OCI-LY1 (cell line): ENCODE data around the gene PABPN1L.

Experiments
- H2AFZ ChIP-seq: fragments of 200-600 bp; sonication (generic), shearing (Covaris generic); 2 replicates; pipeline ENCODE4 v1.6.0; 2014; ENCODE audit warnings: antibody characterized with exemption, mild to moderate bottlenecking, low read length
- H3F3A ChIP-seq: fragments of 200-600 bp; sonication (generic), shearing (Covaris generic); 2 replicates; pipeline ENCODE4 v1.6.0; 2014; ENCODE audit warnings: mild to moderate bottlenecking, antibody characterized with exemption, low read length, moderate library complexity; ENCODE audit not compliant: insufficient read depth
- H3K27ac ChIP-seq: fragments of 200-600 bp; sonication (generic); 2 replicates; pipeline ENCODE4 v1.5.1; 2014; ENCODE audit warnings: low read length, mixed run types, mild to moderate bottlenecking, low read depth; ENCODE audit not compliant: poor library complexity, severe bottlenecking
- H3K27me3 ChIP-seq: fragments of 200-600 bp; sonication (generic); 2 replicates; pipeline ENCODE4 v1.6.0; 2014; ENCODE audit warnings: antibody characterized with exemption, mild to moderate bottlenecking, low read length, moderate library complexity; ENCODE audit not compliant: insufficient read depth
- H3K36me3 ChIP-seq: fragments of 200-600 bp; sonication (generic); 2 replicates; pipeline ENCODE4 v1.6.1; 2014; ENCODE audit warnings: mild to moderate bottlenecking, antibody characterized with exemption, low read length, moderate library complexity, mixed read lengths; ENCODE audit not compliant: insufficient read depth
- H3K4me1 ChIP-seq: fragments of 200-600 bp; sonication (generic); 2 replicates; pipeline ENCODE4 v1.5.1; 2014; ENCODE audit warnings: mild to moderate bottlenecking, low read length, moderate library complexity; ENCODE audit not compliant: insufficient read depth, severe bottlenecking
- H3K4me2 ChIP-seq: fragments of 200-600 bp; sonication (generic), shearing (Covaris generic); 2 replicates; pipeline ENCODE4 v1.6.1; 2014; ENCODE audit warnings: low read length
- H3K4me3 ChIP-seq: fragments of 200-600 bp; sonication (generic); 2 replicates; pipeline ENCODE4 v1.5.1; 2014; ENCODE audit warnings: low read length, low read depth, mild to moderate bottlenecking, mixed read lengths; ENCODE audit not compliant: poor library complexity, severe bottlenecking
- H3K79me2 ChIP-seq: fragments of 200-600 bp; shearing (Covaris generic); 2 replicates; pipeline ENCODE4 v1.6.1; 2016; ENCODE audit warnings: mixed run types, low read length, mixed read lengths; ENCODE audit not compliant: insufficient read depth
- H3K9ac ChIP-seq: fragments of 200-600 bp; sonication (generic), shearing (Covaris generic); 2 replicates; pipeline ENCODE4 v1.6.1; 2014; ENCODE audit warnings: mild to moderate bottlenecking, low read length, mixed read lengths
- H3K9me2 ChIP-seq: fragments of 200-600 bp; sonication (generic), shearing (Covaris generic); 2 replicates; pipeline ENCODE4 v1.6.1; 2014; ENCODE audit warnings: low read depth, mild to moderate bottlenecking, low read length, mixed read lengths
- H3K9me3 ChIP-seq: fragments of 200-600 bp; shearing (Covaris generic); 2 replicates; pipeline ENCODE4 v1.6.1; 2014; ENCODE audit warnings: low read length, mixed read lengths
- H4K20me1 ChIP-seq: fragments of 200-600 bp; sonication (generic), shearing (Covaris generic); 2 replicates; pipeline ENCODE4 v1.6.0; 2016; ENCODE audit warnings: mild to moderate bottlenecking, low read length; ENCODE audit not compliant: insufficient read depth
- CTCF ChIP-seq: fragments of 200-600 bp; sonication (generic), shearing (Covaris generic); IDR thresholded peaks from 2 replicates; pipeline ENCODE4 v1.5.1; 2017; ENCODE audit warnings: mild to moderate bottlenecking, antibody characterized with exemption, low read length, moderate library complexity, mixed read lengths
- EZH2 ChIP-seq: fragments of 200-600 bp; sonication (generic), shearing (Covaris generic); IDR thresholded peaks from 2 replicates; pipeline ENCODE4 v1.8.0; 2017; ENCODE audit warnings: borderline replicate concordance, mixed run types, mild to moderate bottlenecking, antibody characterized with exemption, low read length, moderate library complexity, mixed read lengths

Gene PABPN1L

DNA sequence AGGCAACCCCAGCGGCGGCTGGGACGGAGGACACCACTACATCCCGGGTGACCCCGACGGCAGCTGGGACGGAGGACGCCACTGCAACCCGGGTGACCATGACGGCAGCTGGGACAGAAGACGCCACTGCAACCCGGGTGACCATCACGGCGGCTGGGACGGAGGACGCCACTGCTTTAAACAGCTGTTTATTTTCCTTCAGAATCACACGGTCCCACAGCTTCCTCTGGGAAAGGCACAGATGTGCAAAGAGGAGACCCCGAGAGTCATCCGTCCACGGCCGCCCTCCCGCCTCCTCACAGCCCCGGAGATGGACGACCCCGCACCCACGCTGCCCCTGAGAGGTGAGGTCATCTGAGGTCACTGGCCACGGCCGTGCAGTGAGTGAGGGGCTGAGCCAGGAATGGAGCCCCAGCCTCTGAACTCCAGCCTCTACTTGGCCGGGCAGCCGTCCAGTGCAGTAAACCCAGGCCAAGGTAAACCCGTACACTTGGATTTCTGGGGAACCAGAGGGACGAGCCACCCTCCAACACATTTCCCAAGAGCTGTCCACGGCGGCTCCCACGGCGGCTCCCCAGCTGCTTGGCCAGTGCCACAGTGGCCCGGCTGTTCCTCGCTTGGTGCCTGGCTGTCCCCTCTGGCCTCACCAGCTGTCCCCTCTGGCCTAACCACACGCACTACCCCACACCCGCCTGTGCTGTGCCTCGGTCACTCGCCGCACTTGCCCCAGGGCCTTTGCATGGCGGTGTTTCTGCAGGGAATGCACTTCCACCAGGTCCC lies 43.2 kb upstream of the PABPN1L start:
- Histone ChIP-seq H3K27me3 (no peaks in the 10 kb centered on the region), H3K9me3 (no peaks in the 10 kb centered on the region), H3K79me2 (no peaks in the 10 kb centered on the region), H3K4me1 (peaks cover 6% of the 10 kb centered on the region), H2AFZ (no peak overlapping the region), H4K20me1 (no peaks in the 10 kb centered on the region), H3K9ac (no peak overlapping the region), H3K4me2 (no peak overlapping the region), H3K4me3 (no peak overlapping the region), H3K27ac (no peak overlapping the region), H3K36me3 (peaks cover 16% of the 10 kb centered on the region), H3F3A (no peaks in the 10 kb centered on the region), H3K9me2 (no peaks in the 10 kb centered on the region)
- TF ChIP-seq EZH2, result no peak
- no peak for TF ChIP-seq CTCF

DNA sequence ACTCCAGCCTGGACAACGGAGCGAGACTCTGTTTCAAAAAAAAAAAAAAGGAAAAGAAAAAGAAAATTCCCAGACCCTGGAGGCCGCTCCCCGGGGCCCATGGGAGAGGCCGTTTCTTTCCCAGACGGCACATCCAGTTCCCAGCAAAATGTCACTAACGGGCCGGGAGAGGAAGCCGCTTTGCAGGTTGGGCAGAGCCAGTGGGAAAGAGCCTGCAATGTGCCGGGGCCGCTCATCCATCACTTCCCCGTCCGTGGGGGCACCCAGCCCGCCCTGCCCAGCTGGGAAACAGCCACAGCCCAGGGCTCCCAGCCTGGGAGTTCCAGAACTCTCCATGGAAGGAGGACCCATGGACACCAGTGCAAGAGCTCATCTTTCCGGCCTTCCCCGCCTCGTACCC lies 41.8 kb upstream of the PABPN1L start:
- Histone ChIP-seq H3K4me2 (no peak overlapping the region), H3F3A (no peaks in the 10 kb centered on the region), H3K27me3 (no peaks in the 10 kb centered on the region), H4K20me1 (no peaks in the 10 kb centered on the region), H3K9me2 (no peaks in the 10 kb centered on the region), H3K27ac (no peak overlapping the region), H3K9ac (no peak overlapping the region), H3K9me3 (no peaks in the 10 kb centered on the region), H2AFZ (no peak overlapping the region), H3K36me3 (peaks cover 4% of the 10 kb centered on the region), H3K4me1 (peaks cover 6% of the 10 kb centered on the region), H3K79me2 (no peaks in the 10 kb centered on the region), H3K4me3 (no peak overlapping the region)
- TF ChIP-seq EZH2 (no peak), CTCF (no peak)

DNA sequence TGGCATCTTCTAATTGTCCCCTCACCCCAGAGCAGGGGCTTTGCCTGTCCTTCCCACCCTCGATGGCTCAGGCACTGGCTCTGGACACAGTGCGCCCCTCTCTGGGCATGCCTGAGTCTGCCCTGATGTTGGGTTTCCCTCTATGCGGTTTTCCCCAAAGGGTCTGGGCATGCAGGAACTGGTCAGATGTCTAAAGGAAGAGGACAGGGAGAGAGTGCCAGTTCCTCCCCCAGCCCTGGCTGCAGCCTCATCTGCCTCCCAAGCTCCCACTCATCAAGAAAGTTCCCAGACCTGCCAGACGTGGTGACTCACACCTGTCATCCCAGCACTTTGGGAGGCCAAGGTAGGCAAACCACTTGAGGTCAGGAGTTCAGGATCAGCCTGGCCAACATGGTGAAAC lies 41.3 kb upstream of the PABPN1L start:
- Histone ChIP-seq H3K4me1 (peaks cover 6% of the 10 kb centered on the region), H2AFZ (no peak overlapping the region), H3K9me2 (no peaks in the 10 kb centered on the region), H3K27ac (no peak overlapping the region), H3K4me2 (no peak overlapping the region), H3F3A (no peaks in the 10 kb centered on the region), H3K9ac (no peak overlapping the region), H3K27me3 (no peaks in the 10 kb centered on the region), H4K20me1 (no peaks in the 10 kb centered on the region), H3K79me2 (no peaks in the 10 kb centered on the region), H3K9me3 (no peaks in the 10 kb centered on the region), H3K4me3 (no peak overlapping the region), H3K36me3 (no peaks in the 10 kb centered on the region)
- TF ChIP-seq EZH2, result no peak
- TF ChIP-seq CTCF, result no peak
